Lower leg skin (tissue), 3 donors: Measurements from ENCODE around the gene CT47A1.

ENCODE experiments used
- POLR2A ChIP-seq, 2 donors: fragments of 450-650 bp; IDR thresholded peaks; one replicate each; pipeline ENCODE4 v1.6.1; 2016 to 2017; ENCODE audit warnings: antibody characterized with exemption in 2 of 2, mild to moderate bottlenecking in 1 of 2, moderate library complexity in 1 of 2
- TF ChIP-seq, protein P1 (sequence below), 3 donors: fragments of 450-650 bp; IDR thresholded peaks; one replicate each; pipeline ENCODE4 v1.5.1; 2016; ENCODE audit warnings: antibody characterized with exemption in 3 of 3, mild to moderate bottlenecking in 3 of 3, moderate library complexity in 2 of 3

- TF ChIP-seq, protein P1, sequence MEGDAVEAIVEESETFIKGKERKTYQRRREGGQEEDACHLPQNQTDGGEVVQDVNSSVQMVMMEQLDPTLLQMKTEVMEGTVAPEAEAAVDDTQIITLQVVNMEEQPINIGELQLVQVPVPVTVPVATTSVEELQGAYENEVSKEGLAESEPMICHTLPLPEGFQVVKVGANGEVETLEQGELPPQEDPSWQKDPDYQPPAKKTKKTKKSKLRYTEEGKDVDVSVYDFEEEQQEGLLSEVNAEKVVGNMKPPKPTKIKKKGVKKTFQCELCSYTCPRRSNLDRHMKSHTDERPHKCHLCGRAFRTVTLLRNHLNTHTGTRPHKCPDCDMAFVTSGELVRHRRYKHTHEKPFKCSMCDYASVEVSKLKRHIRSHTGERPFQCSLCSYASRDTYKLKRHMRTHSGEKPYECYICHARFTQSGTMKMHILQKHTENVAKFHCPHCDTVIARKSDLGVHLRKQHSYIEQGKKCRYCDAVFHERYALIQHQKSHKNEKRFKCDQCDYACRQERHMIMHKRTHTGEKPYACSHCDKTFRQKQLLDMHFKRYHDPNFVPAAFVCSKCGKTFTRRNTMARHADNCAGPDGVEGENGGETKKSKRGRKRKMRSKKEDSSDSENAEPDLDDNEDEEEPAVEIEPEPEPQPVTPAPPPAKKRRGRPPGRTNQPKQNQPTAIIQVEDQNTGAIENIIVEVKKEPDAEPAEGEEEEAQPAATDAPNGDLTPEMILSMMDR (IDR thresholded peaks at IDR 0.05): no peak
- no peak for TF ChIP-seq POLR2A (IDR thresholded peaks at IDR 0.05)
Measured at GRCh38 chrX:121009764-121010163, 24.2 kb upstream of the CT47A1 start.
